IPS DF 19.7 (cell line): ENCODE data around the gene EVA1B.

Source experiments
- DNase-seq: peaks from one replicate; pipeline ENCODE4 v3.0.0-alpha.2; 2013; ENCODE audit warnings: low read depth, low spot score

EVA1B gene

DNA sequence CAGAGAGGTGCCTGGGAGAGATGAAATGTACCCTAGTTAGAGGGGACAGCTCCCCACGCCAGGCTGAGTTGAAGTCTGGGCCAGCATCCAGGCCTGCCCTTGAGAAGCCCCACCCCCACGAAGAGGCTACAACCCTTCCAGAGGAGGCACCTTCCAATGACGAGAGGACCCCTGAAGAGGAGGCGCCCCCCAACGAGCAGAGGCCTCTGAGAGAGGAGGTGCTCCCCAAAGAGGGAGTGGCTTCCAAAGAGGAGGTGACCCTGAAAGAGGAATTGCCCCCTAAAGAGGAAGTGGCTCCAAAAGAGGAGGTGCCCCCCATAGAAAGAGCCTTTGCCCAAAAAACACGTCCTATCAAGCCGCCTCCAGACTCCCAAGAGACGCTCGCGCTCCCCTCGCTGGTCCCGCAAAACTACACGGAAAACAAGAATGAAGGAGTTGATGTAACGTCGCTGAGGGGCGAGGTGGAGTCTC is 3.1 kb downstream of the EVA1B start:
- no peak for DNase-seq

DNA sequence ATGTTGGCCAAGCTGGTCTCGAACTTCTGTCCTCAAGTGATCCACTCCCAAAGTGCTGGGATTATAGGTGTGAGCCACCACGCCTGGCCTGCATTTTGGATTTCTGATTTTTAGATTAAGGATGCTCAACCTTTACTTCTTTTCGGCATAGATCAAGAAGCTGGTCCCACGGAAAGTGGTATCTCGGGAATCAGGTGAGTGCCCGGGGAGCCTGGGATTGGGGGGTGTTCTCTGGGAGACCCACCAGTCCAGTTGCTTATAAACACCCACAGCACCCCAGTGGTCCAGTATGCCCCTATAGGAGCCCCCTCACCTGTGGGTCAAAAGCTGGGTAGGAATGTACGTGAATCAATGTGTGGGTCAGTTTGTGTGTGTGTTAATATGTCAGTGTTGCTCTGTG is 14.0 kb downstream of the EVA1B start:
- no peak for DNase-seq

DNA sequence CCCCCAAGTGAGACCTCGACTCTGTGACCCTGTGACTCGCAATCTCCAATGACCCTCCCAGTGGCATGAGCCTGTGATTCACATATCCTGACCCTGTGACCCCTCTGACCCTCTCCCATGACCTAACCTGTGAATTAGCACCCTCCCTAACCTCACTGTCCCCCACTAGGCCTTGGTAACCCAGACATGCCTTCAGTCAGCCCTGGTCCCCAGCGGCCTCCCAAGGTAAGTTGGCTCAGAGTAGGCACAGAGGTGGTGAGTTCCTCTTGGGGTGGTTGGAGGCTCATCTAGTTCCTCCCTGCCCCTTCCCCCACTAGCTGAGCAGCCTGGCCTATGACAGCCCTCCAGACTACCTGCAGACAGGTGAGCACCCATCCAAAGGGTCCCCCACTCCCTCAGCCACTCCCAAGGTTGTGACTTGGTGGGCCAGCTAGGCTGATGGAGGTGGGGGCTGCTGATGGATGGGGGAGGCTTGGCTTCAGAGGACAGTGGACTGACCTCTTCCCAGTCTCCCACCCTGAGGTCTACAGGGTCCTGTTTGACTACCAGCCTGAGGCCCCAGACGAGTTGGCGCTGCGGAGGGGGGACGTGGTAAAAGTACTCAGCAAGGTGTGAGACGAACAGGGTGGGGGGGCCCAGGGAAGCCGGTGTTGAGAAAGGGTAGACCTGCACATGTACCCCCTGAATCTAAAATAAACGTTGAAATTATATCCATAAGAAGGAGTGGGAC is 15.7 kb downstream of the EVA1B start:
- no peak for DNase-seq

DNA sequence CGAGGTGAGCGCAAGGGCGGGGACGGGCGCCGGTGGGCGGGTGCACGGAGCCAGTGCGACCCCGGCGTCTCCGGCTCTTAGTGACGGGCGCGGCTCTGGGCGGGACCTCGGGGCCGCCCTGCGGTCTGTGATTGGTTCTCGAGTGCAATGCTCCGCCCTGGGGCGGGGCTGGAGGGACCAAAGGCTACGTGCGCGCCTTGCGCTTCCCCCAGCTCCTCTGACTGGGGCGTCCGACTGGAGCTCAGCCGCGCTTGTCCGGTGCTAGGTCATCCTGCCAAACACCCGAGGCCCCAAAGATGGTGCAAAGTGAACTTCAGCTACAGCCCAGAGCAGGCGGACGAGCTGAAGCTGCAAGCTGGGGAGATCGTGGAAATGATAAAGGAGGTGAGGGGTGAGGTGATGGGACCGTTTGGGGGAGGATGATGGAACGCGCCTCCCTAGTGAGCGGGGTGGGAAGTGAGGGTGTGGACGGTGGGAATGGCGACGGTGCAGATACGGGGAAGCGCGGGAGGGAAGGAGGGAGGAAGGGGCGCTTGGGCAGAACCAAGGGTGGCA is 16.5 kb downstream of the EVA1B start:
- peak; percentile 73 for DNase-seq

DNA sequence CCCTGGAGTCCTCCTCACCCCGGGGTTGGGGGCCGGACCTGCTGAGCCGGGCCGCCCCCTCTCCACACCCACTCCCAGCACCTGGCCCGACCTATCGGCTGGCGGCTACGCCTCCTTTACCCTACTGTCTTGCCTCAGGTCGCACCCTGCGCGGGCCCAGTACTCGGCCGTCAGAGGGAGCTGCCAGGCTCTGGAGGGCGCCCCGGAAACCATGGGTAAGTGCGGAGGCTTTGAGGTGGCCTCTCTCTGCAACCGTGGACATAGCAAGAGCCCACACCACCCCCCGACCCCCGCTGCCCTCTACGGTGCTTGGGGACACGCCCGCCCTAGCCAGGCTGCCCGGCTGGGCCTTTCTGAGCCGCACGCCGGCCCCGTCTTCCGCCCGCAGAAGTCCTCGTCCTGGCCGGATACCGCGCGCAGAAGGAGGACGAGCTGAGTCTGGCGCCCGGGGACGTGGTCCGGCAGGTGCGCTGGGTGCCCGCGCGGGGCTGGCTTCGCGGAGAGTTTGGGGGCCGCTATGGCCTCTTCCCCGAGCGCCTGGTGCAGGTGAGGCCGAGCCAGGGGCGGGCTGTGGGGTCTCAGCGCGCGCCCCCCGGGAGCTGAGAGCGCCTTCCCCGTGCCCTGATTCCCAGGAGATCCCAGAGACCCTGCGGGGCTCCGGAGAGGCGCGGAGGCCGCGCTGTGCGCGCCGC is 17.1 kb downstream of the EVA1B start, which contains the start of gene SH3D21:
TSS of gene SH3D21 (plus strand) at position 159 of the 692 bp plus-strand sequence. CDS start at position 212, 53 bp downstream.
- DNase-seq, result no peak

DNA sequence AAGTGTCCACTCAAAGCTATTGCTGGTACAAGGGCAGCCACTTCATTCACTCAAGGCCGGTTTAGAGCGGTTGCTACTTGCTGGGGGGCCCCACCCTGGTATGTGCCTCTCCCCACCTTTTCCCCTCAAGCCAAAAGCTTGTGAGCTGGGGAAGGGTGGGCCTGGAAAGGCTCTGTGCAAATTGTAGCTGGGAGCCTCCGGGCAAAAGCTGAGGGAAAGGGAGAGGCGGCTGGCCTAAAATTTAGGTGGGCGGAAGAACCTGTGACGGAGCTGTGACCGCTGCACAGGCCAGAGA is 17.6 kb downstream of the EVA1B start:
- DNase-seq, result no peak

DNA sequence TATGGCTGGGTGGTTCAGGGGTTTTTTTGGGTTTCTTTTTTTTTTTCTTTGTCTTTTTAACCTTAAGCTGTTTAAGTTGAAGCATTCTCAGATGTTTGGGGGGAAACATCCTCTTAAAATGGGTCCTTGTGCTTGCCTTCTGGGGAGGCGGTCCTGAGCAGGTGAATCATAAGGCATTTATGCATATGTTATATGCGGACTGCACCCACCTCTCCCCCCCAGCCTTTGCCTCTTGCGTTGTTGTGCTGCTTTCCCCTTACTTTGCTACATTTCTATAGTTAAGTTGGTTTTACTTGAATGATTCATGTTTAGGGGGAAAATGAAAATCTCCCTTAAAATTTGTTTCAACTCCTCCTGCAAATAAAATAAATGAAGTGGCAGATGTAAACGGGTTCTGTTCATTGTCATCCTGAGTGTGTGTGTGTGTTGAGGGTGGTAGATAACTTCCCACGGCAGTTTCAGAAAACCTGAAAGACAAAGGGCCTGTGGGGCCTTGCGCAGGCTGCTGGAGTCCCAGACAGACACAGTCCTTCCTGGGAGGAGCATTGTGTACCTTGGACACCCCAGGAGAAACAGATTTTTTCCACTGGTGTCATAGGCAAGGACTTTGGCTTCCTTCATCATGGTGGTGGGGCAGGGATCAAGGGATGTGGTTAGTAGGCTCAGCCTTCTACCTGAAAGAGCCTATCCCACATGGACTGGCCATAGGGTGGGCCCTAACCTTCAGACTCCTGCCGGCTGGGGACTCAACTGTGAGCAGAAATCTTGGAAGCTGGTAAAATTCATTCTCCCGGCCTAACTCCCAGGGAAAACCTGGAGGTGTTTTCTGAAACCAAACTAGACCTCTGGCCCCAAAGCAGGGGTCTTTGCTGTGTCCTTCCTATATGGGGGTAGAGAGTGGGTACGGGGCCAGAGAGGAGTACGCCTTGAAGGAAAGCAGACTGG is 18.2 kb downstream of the EVA1B start:
- no peak for DNase-seq

DNA sequence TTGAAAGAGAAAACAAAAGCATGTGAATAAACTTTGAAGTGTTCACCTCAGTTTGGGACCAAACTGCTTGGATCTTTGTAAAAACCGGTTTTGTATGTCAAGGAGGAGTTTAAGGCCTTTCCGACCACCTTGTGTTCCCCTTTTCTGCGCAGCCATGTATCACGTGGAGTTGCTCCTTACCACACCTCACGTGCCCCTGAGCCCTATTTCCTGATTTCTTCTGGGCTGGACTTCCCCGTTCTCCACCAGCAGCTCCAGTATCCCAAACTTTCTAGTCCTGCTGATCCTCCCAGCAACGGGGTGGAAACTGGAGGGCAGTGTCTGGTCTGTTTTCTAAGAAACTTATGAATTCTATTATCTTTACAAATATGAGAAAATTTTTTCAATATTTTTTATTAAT is 18.9 kb downstream of the EVA1B start:
- no peak for DNase-seq

DNA sequence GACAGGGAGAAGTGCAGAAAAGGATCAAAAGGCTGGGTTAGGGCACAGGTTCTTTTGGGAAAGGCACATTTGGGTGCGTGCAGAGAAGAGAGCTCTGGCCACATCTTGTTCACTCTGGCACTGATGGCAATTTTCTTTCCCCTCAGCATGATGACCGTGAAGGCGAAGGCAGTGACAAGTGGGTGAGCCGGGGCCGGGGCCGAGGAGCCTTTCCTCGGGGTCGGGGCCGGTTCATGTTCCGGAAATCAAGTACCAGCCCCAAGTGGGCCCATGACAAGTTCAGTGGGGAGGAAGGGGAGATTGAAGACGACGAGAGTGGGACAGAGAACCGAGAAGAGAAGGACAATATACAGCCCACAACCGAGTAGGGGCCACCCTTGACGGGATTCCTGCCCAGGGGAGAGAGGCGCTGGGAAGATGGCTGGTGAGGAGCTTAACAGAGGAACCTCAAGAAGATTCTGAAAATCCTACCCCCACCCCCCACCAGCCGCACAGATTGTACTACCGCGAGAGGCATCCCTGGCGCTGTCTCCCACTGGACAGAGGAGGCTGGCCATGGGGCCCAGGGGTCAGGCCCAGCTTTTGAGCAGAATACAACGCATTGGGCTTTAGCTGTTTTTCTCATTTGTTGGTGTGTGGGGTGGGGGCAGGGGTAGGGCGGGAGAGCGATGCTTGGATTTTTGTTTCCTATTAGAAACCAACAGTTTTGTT is 19.6 kb downstream of the EVA1B start:
- no peak for DNase-seq

DNA sequence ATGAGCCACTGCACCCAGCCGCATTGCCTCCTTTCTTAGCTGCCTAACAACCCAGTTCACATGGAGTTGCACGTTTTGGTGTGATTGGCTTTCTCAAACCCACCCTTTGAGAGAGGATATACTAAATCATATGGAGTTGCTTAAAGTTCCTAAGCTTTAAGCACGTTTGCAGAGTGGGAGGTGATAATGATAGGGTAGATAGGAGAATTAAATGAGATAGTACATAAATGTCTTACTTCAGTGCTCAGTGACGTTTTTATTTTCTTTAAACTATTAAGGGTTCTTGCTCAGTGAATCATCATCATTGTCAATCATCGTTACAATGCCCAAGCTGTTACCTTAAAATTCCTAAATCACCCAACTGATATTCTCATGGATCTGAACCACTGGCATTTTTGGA is 20.2 kb downstream of the EVA1B start:
- DNase-seq, result no peak

DNA sequence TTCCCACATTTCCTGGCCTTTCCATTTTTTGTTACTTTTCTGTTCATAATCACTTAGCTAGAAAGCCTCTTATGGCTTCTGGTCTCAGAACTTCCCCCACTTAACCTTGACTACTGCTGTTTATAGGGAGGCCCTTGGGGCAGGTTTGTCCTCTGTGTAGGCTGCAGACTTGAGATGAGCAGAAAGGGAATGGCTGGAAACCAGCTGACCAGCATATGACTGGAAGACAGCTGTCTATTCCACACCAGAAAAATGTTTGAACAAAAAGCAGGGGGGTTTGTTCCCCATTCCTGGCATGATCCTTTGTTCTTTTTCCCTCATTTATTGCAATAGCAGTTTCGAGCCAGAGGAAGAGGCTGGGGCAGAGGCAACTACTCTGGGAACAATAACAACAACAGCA is 22.2 kb downstream of the EVA1B start:
- no peak for DNase-seq

DNA sequence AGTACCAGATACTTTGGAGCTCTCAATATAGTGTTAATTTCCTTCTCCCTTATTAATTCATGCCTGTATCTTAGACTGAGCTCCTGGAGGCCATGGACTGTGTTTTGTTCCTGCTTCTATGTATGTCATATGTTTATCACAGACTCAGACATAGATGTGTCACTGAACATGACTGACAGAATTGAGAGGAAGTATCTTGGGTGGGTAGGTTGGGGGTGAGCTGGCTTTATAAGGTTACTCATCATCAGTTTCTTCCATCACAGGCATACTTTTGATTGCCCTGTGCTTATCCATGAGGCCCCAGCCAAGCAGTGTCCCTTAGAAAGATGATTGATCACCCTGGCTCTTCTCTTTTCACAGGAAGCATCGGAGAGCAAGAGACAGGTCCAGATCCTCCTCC is 22.9 kb downstream of the EVA1B start:
- DNase-seq, result no peak

DNA sequence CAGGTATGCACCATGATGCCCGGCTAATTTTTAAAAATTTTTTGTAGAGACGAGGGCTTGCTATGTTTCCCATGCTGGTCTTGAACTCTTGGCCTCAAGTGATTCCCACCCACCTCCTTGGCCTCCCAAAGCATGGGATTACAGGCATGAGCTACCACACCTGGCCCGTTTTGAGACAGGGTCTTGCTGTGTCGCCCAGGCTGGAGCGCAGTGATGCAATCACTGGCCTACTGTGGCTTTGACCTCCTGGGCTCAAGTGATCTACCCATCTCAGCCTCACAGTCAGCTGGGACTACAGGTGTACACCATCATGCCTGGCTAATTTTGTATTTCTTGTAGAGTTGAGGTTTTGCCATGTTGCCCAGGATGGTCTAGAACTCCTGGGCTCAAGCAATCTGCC is 24.8 kb downstream of the EVA1B start:
- DNase-seq, result no peak

DNA sequence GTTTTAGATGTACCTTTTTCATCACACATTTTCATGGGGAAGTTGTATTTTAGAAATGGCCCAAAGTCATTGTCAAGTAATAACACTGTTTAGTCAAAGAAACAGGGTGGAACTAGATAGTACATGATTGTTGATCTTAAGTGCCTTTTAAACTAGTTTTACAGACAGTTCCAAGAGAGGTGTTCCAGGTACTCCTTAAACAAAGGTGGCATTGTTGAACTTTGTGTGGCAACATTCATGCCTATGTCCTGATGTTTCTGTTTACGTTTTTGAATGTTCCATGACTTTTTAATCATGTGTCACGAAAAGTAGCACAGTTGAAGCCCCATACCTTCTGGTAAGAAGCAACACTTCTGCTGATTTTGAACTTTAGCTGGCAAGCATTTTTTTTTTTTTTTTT is 26.4 kb downstream of the EVA1B start:
- DNase-seq, result no peak

DNA sequence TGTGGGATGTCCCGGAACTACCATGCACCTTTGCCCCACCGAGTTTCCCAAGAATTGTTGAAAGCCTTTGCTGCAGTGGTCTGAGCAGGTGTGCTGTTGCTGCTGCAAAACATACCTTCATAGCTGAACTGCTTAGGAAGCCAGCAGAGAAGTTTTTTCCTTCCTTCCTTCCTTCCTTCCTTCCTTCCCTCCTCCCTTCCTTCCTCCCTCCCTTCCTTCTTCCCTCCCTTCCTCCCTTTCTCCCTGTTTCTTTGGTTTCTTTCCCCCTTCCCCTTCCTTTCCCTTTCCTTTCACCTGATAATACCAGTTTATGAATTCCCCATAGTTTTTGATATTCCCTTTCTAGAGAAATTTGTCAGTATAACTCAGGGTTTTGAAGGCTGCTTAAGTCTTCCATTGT is 28.1 kb downstream of the EVA1B start:
- no peak for DNase-seq

DNA sequence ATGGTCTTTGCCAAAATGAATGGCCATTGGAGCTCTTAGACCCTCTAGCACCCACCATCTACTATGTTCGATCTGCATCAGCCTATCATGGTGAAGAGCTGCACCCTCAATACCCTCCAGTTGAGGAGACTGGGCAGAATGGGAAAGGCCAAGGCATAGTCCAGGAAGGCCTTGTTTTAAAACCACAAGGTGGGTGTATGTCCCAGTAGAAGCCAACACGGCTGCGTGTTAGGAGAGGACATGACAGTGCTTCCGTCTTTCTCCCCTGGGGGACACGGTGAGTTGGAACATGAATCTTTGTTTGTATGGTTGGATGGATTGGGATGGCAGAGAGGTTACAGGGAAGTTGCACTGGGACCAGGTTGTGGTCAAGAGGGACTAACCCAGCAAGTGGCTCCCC is 35.9 kb downstream of the EVA1B start:
- DNase-seq, result no peak

DNA sequence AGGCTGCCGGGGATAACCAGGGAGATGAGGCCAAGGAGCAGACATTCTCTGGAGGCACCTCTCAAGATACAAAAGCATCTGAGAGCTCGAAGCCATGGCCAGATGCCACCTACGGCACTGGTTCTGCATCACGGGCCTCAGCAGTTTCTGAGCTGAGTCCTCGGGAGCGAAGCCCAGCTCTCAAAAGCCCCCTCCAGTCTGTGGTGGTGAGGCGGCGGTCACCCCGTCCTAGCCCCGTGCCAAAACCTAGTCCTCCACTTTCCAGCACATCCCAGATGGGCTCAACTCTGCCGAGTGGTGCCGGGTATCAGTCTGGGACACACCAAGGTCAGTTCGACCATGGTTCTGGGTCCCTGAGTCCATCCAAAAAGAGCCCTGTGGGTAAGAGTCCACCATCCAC is 36.6 kb downstream of the EVA1B start:
- DNase-seq, result no peak

DNA sequence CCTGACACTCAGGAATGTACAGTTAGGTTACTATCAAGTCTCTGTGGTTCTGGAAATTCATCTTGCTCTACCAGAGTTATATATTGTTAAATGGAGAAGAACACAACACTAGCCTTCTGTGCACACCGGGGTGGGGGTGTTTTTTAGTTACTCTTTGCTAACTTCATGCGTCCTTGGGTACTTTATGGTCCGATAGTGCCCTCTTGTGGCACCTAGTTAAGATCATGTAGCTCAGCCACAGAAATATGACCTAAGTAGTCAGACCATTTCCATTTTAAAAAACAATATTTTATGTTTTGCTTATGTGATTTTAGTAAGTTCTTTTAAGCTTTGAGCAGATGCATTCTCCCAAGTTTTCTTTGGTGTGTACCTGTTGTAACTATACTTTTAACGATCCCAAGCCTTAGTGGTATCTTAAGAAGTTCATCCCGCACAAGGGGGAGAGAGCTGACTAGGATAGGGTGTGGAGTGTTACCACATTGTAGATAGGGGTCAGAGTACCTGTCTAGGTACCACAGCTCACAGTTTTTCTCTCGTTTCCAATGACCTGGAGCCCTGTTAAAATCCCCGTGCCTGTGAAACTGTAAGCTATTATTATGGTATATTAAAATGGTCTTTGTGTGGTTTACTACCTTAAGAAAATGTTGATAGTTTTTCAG is 37.9 kb downstream of the EVA1B start:
- peak; percentile 42 for DNase-seq

DNA sequence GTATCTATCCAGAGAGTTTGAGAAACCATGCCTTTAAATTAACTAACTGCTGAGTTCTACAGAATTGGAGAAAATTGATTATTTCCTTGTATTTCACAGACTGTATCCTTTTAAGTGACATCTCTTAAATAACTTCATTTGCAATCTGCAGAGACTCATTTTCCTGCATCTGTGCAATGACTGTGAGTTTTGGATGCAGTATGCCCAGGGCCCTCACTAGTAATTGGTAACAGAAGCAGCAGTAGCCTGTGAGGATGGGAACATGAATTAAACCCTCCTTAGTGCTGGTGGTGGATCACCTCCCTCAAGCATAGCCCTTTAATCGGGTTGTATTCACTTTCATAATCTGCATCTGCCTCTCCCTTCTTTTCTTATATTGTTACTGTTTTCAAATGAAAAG is 38.9 kb downstream of the EVA1B start:
- no peak for DNase-seq

DNA sequence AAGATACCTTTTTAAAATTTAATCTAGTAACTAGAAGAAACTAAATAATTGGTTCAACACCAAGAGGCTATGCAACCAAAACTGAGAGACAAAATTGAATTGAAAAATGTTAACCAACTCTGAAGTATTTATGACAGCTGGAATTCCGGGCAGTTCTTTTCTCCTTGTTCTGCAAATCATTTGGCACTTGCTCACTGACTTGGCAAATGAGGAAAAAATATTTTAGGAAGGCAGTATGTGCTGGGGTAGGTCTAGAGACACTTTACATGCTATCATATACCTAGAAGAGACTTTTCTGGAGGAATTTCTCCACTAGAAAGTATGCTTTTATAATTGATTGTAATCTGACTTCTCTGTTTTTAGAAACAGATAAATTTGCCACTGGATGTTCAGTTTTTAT is 39.4 kb downstream of the EVA1B start:
- DNase-seq, result no peak

DNA sequence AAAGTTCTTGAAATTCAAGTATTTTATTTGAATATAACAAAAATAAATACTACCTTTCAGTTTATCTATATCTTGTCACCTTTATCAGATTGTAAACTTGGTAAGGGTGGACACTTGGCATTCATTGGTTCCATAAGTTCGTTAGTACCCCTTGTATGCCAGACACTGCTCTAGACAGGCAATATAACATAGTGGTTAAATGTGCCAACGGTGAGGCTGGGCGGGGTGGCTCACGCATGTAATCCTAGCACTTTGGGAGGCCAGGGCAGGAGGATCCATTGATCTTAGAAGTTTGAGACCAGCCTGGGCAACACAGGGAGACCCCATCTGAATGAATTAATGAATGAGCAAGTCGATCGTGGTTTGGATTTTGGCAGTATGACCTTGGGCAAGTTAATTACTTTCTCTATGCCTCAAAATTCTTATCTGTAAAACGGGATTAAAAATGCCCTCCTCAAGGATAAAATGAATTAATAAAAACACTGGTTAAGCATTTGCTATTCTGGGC is 43.6 kb downstream of the EVA1B start:
- DNase-seq, result no peak
